ENCODE data around the gene SLC5A12.

Gene SLC5A12

GRCh38 chr11:26721948-26722475, at the start of gene SLC5A12:
Gene SLC5A12 (minus strand): TSS chr11:26722060. CDS start chr11:26721714, 346 bp downstream.
- TF ChIP-seq CTCF (conservative IDR thresholded peaks at IDR 0.05) (no peak), ZFX (IDR thresholded peaks at IDR 0.05) (no peak)
- H3K27ac ChIP-seq = no peak within 1 kb of the TSS

- H3K27ac ChIP-seq = no peak overlapping the region
- no peak for TF ChIP-seq ZFX (IDR thresholded peaks at IDR 0.05)
- no peak for TF ChIP-seq CTCF (conservative IDR thresholded peaks at IDR 0.05)
These were observed 47.2 kb upstream of the SLC5A12 start for GRCh38 chr11:26769027-26769426.

GRCh38 chr11:26767060-26767459, 45.2 kb upstream of the SLC5A12 start:
- no peak overlapping the region for H3K27ac ChIP-seq
- TF ChIP-seq ZFX (IDR thresholded peaks at IDR 0.05) (no peak), CTCF (conservative IDR thresholded peaks at IDR 0.05) (no peak)

GRCh38 chr11:26765323-26765722, 43.5 kb upstream of the SLC5A12 start:
- no peak overlapping the region for H3K27ac ChIP-seq
- no peak for TF ChIP-seq CTCF (conservative IDR thresholded peaks at IDR 0.05)
- TF ChIP-seq ZFX (IDR thresholded peaks at IDR 0.05) = no peak

GRCh38 chr11:26764825-26765224, 43.0 kb upstream of the SLC5A12 start:
- H3K27ac ChIP-seq = no peak overlapping the region
- no peak for TF ChIP-seq ZFX (IDR thresholded peaks at IDR 0.05)
- no peak for TF ChIP-seq CTCF (conservative IDR thresholded peaks at IDR 0.05)

- TF ChIP-seq CTCF (conservative IDR thresholded peaks at IDR 0.05) (no peak), ZFX (IDR thresholded peaks at IDR 0.05) (no peak)
- H3K27ac ChIP-seq = no peak overlapping the region
These were observed 42.5 kb upstream of the SLC5A12 start for GRCh38 chr11:26764315-26764714.

GRCh38 chr11:26762089-26762488, 40.2 kb upstream of the SLC5A12 start:
- TF ChIP-seq CTCF (conservative IDR thresholded peaks at IDR 0.05) (no peak), ZFX (IDR thresholded peaks at IDR 0.05) (no peak)
- no peak overlapping the region for H3K27ac ChIP-seq

Measured in C4-2B (cell line).